Fibroblast of villous mesenchyme (primary cell): Measurements from ENCODE around the gene CHL1. TPM values are rescaled to one million over a fixed set of nuclear protein-coding genes. Genes with fewer than 3 reads are reported as not detected.

Experiments used
- DNase-seq: peaks from one replicate; pipeline ENCODE4 v3.0.0-alpha.2; 2010; ENCODE audit warnings: low read depth
- H3K4me3 ChIP-seq: 2 replicates; pipeline ENCODE4 v1.5.1; 2011; ENCODE audit warnings: low read depth, mild to moderate bottlenecking, low read length
- total RNA-seq: library from RNA; depleted of rRNA; stranded (reverse); fragments of >200 nt; gene quantifications from 2 replicates; pipeline ENCODE4 v1.2.3, GENCODE V29; 2012
- TF ChIP-seq, protein P1 (sequence below): IDR thresholded peaks from 2 replicates; pipeline ENCODE4 v1.5.1; 2012; ENCODE audit warnings: low read depth, mild to moderate bottlenecking, low read length; ENCODE audit not compliant: insufficient read depth

The CHL1 gene
- total RNA-seq, 1 donor = not detected

DNA sequence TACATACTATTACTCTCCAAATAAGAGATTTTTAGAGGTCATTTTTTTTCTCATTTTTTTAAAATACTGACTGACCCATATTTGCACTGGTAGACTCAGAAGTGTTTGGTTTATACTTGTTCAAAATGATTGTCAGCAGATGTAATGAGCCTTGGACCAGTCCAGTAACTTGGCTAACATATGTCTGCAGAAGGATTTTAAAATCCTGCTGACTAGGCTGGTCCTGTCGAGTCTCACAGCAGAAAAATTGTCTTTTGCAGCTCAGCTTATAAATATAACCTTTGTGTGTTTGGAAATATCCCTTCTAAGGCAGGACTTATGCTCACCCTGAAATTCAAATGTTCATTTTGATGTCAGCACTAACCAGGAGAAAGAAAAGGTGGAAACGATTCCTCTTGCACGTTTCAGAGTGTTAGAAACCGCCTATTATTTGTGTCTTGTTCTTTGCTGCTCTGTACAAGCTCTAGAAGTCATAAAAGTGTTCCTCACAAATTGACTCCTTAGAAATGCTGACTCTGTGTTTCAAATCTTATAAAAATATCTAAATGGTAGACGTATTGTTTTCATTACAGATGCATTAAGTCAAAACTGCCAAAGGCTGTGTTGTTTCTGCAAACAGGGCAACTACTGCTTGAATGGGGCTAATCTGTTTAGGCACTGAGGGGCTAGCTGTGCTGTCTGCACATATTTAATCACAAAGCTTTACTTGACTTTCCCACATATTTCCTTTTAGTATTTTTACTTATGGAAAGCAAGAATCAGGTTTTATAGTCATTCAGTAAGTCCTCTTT lies 95.3 kb downstream of the CHL1 start:
- no peak for DNase-seq
- TF ChIP-seq, protein P1, sequence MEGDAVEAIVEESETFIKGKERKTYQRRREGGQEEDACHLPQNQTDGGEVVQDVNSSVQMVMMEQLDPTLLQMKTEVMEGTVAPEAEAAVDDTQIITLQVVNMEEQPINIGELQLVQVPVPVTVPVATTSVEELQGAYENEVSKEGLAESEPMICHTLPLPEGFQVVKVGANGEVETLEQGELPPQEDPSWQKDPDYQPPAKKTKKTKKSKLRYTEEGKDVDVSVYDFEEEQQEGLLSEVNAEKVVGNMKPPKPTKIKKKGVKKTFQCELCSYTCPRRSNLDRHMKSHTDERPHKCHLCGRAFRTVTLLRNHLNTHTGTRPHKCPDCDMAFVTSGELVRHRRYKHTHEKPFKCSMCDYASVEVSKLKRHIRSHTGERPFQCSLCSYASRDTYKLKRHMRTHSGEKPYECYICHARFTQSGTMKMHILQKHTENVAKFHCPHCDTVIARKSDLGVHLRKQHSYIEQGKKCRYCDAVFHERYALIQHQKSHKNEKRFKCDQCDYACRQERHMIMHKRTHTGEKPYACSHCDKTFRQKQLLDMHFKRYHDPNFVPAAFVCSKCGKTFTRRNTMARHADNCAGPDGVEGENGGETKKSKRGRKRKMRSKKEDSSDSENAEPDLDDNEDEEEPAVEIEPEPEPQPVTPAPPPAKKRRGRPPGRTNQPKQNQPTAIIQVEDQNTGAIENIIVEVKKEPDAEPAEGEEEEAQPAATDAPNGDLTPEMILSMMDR = no peak
- H3K4me3 ChIP-seq = no peak overlapping the region

DNA sequence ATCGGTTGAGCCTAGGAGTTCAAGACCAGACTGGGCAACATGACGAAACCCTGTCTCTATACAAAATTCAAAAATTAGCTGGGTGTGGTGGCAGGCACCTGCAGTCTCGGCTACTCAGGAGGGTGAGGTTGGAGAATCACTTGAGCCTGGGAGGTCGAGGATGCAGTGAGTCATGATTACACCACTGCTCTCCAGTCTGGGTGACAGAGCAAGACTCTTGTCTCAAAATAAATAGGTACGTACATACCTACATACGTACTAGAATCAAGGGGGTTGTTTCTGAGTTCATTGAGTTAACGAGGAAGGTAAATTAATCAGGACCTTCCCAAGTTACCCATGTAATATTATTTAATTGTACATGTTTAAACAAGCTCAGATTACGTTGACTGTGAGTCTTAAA lies 97.5 kb downstream of the CHL1 start:
- no peak overlapping the region for H3K4me3 ChIP-seq
- no peak for DNase-seq
- TF ChIP-seq, protein P1 = no peak

DNA sequence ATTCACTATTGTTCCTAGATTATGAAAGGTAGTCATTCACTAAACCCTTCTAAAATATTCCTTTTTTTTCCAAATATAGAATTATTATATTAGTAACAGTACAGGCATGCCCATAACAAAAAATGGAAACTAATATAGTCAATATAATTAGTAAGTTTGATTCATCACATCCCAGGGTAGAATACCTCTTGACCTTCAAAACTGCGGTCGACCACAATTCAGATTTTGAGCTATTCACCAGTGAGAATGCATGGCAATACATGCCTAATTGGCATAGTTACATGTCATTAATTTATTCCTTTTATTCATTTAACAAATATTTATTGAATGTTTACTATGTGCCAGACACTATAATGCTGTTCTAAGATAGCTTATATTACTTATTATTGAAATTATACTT lies 98.0 kb downstream of the CHL1 start:
- TF ChIP-seq, protein P1 = no peak
- no peak for DNase-seq
- H3K4me3 ChIP-seq = no peak overlapping the region

DNA sequence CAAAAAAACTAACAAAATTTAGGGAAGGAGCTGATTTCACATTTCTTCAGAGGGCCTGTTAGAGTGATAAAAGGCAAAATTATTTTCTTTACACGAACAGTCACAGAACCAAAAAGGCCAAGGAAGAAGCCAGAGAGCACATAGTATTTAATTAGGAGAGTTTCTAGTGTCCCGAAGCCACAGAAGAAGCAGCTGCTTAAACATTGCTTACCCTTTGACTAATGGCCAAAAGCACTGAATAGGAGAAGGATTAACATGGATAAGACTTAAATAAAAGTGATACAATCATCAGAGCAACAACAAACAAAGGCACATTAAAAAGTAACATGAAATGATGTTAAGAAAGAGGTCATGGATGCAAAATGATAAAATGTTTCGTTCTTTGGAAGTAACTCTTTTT lies 98.6 kb downstream of the CHL1 start:
- TF ChIP-seq, protein P1 = no peak
- no peak overlapping the region for H3K4me3 ChIP-seq
- DNase-seq = no peak

DNA sequence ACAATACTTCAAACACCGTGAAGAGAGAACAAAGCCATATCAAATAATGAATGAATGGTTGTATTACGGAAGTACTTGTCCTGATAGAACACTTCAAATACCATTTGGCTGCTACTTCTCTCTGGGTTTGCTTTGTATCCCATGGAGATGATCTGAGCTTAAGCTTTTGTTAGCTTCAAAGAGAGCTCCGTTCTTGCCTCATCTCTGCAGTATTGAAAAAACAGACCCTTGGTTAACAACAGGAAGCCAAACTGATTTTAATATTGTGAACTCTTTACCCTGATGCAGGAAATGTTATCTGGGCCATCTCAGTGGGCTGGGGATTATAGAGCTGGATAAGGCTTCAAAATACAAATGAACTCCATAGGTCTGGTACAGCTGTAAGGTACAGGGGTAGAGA lies 101.0 kb downstream of the CHL1 start:
- TF ChIP-seq, protein P1 = no peak
- no peak overlapping the region for H3K4me3 ChIP-seq

DNA sequence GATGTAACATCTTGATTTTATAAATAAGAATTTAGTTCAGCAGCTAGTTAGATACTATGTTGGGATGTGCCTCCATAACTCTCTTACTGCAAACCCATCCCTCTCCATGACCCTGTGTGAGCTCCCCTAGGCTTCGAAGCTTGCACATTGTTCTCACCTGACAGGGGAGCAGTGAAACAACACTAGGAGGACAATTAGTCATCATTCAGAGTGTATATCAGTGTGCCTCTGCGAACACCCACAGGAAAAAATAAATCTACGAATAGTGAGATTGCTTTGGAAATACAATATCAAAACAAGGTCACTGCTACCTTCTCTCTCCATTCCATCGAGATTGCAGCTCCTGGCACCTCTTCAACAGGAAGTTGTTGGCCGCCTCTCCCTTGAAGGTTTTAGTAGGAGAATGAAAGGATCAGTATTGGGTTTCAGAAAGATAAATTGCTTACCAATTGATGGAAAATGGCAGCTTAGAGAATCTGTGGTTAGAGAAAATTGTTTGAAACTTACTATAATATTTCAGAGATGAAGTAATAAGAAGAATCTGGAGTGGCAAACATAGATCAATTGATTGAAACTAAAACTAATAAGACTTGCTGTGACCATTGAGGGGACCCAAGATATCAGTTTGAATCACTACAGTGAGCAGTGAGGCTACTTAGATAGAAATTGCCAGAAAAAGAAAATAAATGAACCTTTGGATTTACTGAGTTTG lies 103.2 kb downstream of the CHL1 start:
- H3K4me3 ChIP-seq = no peak overlapping the region
- no peak for DNase-seq
- TF ChIP-seq, protein P1 = no peak

More for the DNA sequence above, 101.0 kb downstream of the CHL1 start:
- DNase-seq = no peak
